NOMO-1 treated with DMSO at 0.1 percent for 48 hours (cell line): Measurements from ENCODE around the gene ZNF682.
"Not testable (repeated sequence)": the region's sequence is repeated elsewhere in the genome, so short reads cannot be mapped to it uniquely, and the experiment has no call there.

Source experiments
- DNase-seq: peaks from one replicate; lab custom pipeline; 2025; ENCODE audit not compliant: unreplicated experiment; lab: John Stamatoyannopoulos, UW

The ZNF682 gene

DNA sequence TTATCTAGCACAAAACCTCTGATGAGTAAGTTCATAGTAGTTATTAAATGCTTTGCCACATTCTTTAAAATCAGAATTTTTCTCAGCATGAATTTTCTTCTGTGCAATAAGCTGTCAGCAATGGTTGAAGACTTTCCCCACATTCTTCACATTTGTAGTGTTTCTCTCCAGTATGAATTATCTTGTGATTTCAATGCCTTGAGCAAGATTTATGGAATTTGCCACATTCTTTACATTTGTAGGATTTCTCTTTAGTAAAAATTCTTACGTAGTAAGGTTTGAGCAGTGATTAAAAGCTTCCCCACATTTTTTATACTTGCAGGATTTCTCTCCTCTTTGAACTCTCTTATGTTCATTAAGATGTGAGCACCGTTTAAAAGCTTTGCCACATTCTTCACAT lies 33.6 kb downstream of the ZNF682 start:
- no peak for DNase-seq

DNA sequence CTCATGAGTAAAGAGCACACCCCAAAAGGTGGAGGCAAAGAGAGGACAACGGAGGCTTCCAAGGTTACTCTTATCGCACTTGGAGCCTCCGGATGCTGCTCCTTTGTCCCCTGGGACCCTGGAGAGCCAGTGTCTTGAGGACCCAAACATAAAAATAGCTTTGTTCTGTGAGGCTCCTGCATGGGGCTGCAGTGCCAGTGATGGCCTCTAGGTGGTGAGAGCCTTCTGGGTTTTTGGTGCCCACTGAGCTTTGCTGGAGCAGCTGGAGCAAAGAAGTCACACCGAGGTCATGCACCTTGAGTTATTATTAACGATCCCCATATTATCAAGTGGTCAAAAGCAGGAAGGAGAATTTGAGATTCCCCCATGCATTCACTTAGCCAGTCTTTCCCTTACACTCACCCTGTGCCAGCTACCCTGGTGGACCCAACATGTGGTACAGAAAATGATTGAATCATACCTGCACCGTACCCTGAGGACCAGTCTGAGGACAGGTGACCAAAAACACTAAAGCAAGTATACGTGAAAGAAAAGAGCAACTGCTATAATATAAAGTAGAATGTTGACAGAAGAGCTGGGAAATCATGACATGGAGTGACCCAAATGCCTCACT lies 41.5 kb downstream of the ZNF682 start:
- DNase-seq, result no peak

DNA sequence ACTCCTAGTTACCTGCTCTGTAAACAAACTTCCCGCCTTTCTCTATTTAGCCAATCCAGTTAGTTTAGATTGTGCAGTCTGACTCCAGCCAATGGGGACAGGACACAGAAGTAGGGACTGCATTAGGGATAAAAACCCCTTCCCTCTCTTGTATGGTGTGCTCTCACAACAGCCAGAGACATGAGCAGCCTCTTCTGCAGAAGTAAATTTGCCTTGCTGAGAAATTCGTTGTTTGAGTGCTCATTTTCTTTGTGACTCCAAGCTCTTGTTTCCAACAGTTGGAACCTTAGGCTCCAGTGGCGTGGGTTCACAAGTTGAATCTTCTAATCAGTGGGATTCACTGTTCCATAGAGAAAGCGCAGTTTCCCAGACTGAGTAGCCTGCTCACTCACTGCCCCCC lies 72.4 kb downstream of the ZNF682 start:
- DNase-seq, result no peak

DNA sequence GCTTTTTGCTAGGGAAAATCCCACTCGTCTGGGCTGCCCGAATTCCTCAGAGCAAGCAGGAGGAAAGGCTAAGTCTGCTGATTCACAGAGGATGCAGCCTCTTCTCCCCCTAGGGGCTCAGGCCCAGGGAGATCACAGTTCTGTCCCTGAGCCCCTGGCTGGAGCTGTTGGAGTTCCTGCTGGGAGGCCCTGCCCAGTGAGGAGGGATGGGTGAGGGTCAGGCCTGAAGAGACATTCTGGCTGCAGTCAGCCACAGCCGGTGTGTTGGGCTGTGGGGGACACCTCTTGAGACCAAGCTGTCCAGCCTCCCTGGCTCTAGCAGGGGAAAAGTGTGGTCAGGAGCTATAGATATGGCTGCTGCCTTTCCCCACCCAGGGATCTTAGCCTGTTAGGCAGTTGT lies 73.2 kb downstream of the ZNF682 start:
- DNase-seq, result not testable (repeated sequence)

DNA sequence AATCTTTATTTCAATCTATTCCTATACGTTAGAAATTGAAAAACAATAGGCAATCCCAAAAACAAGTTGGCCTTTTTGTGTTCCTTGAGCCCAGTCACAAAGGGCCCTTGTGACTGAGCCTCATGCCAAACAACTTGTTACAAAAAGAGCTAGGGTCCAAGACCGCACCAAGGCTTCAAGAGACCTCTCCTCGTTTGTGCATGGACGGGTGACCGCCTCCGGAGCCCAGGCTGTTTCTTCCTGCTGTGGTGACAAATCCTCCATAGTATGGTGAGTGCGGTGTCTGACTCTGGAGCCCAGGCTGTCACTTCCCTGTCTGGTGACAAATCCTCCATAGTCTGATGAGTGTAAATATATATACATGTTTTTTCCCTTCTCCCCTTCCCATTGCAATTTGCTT lies 74.9 kb downstream of the ZNF682 start:
- no peak for DNase-seq

DNA sequence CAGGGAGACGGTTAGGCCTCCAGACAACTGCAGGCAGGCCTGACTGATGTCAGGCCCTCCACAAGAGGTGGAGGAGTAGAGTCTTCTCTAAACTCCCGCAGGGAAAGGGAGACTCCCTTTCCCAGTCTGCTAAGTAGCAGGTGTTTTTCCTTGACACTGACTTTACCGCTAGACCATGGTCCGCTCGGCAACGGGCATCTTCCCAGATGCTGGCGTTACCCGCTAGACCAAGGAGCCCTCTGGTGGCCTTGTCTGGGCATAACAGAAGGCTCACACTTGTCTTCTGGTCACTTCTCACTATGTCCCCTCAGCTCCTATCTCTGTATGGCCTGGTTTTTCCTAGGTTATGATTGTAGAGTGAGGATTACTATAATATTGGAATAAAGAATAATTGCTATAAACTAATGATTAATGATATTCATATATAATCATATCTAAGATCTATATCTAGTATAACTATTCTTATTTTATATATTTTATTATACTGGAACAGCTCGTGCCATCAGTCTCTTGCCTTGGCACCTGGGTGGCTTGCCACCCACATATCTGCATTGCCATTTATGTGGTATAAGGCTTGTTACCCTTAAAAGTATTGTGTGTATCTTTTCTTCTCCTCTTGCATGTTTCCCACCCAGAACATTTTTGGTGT lies 80.0 kb downstream of the ZNF682 start:
- peak; percentile 25 for DNase-seq

DNA sequence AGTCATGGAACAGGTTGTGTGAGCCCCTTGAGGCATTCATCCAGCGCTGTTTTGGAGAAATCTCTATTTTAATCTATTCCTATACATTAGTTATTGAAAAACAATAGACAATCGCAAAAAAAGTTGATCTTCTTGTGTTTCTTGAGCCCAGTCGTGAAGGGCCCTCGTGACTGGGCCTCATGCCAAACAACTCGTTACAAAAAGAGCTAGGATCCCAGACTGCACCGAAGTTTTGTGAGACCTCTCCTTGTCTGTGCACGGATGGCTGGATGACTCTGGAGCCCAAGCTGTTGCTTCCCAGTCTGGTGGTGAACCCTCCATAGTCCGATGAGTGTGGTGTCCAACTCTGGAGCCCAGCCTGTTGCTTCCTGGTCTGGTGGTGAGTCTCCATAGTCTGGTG lies 81.5 kb downstream of the ZNF682 start:
- not testable (repeated sequence) for DNase-seq

DNA sequence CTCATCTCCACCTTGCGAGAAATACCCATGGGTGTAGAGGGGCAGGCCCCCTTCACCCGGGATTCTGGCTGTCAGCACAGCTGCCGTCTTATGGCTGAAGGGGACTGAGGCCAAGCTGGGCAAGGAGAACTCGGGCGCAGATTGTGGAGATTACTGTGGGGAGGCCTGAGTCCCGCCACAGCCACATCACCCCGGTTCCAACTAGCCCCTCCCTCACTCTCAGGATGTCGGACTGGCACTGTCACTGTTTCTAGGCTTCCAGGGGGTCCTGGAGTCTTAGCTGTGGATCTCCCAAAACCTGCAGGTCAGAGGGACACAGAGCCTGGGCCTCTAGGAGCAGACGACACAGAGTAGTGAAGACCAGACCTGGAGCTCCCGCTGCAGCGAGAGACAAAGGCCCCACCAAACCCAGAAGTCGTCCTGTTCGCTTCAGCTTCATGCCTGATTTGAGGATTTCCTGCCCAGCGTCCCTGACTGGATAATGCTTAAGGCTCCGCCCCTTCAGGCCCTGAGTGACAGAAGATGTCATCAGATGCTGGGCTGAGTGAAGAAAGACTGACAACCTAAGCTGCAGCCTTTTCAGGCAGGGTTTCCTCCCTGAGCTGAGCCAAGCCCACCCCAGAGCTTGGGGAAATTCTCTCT lies 82.8 kb downstream of the ZNF682 start:
- DNase-seq, result no peak

DNA sequence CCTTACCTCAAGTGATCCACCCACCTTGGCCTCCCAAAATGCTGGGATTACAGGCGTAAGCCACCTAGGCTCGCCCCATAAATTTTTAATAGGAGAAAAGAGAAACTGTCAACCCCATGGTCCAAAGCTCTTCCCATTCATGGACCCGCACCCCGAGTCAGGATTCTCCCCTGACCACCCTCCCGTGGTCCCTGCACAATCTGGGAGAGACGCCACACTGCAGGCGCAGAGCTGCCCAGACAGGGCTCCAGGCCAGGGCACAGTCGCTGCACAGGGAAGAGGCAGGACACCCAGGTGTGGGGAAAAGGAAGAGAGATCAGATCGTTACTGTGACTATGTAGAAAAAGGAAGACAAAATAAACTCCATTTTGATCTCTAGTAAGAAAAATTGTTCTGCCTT lies 84.1 kb downstream of the ZNF682 start:
- no peak for DNase-seq
